Ishikawa (cell line): Measurements from ENCODE around the gene ARFGAP1.

ENCODE experiments used
- EGR1 ChIP-seq: IDR thresholded peaks from 2 replicates; pipeline ENCODE4 v1.6.1; 2012
- NFIC ChIP-seq: IDR thresholded peaks from 2 replicates; pipeline ENCODE4 v1.6.1; 2012
- REST ChIP-seq: IDR thresholded peaks from 2 replicates; pipeline ENCODE4 v1.6.1; 2012; ENCODE audit warnings: low read depth, mild to moderate bottlenecking
- TAF1 ChIP-seq: IDR thresholded peaks from 2 replicates; pipeline ENCODE4 v1.6.1; 2012; ENCODE audit warnings: low read depth, mild to moderate bottlenecking
- YY1 ChIP-seq: IDR thresholded peaks from 2 replicates; pipeline ENCODE4 v1.6.1; 2012; ENCODE audit warnings: low read depth

GRCh38 chr20:63286781-63287696 lies 14.4 kb downstream of the ARFGAP1 start:
- TF ChIP-seq TAF1: no peak
- no peak for TF ChIP-seq YY1
- TF ChIP-seq REST: no peak
- no peak for TF ChIP-seq NFIC
- no peak for TF ChIP-seq EGR1
